Colonic mucosa (tissue), 4 donors: ENCODE results near the gene DCAF6. TPM values are rescaled to one million over a fixed set of nuclear protein-coding genes. Genes with fewer than 3 reads are reported as not detected.

Experiments
- DNase-seq: peaks from one replicate; pipeline ENCODE4 v3.0.0-alpha.2; 2020
- H3K27ac ChIP-seq: fragments of 200-600 bp; one replicate; pipeline ENCODE4 v1.8.0; 2021
- H3K27me3 ChIP-seq: fragments of 200-600 bp; one replicate; pipeline ENCODE4 v1.8.0; 2021
- H3K36me3 ChIP-seq: fragments of 200-600 bp; one replicate; pipeline ENCODE4 v1.8.0; 2021
- H3K4me1 ChIP-seq: fragments of 200-600 bp; one replicate; pipeline ENCODE4 v1.8.0; 2021; ENCODE audit warnings: mild to moderate bottlenecking
- H3K4me3 ChIP-seq: fragments of 200-600 bp; one replicate; pipeline ENCODE4 v1.8.0; 2021
- H3K9ac ChIP-seq, 2 donors: one replicate each; pipeline ENCODE4 v1.7.0; 2013; ENCODE audit warnings: control low read depth in 2 of 2, low read depth in 2 of 2, low read length in 2 of 2
- H3K9me3 ChIP-seq: fragments of 200-600 bp; one replicate; pipeline ENCODE4 v1.8.0; 2021
- intact Hi-C: fragments of 100-400 bp; cut with DNase I; formaldehyde crosslinking; loops from one replicate; pipeline ENCODE4 v1.14.1; 2022
- total RNA-seq, 2 donors: library from RNA; stranded (reverse); fragmentation: NEBNext Ultra II Directional in 1 of 2; extraction: Animal tissue kit (Norgen Biotek cat#: 25700) in 1 of 2; gene quantifications; one replicate each; pipeline ENCODE4 v1.2.1, GENCODE V29; 2021
- TF ChIP-seq, protein P1 (sequence below): fragments of 200-600 bp; IDR thresholded peaks from one replicate; pipeline ENCODE4 v1.8.0; 2022; ENCODE audit warnings: antibody characterized with exemption, mild to moderate bottlenecking
- donor health status: healthy.
- donor health status: DM: no; HTN: no; CAD: no.
- donor health status: DM: no; HTN: no; CAD: no.

DCAF6 gene
- total RNA-seq, 2 donors from 2014 or later, result 47.2 to 67.0 TPM

GRCh38 chr1:167933788-167934187 is 2.7 kb upstream of the DCAF6 start:
- peak overlapping the region; percentile 86 for H3K4me3 ChIP-seq

GRCh38 chr1:167934426-167935215 is 1.9 kb upstream of the DCAF6 start:
- no peaks in the 10 kb centered on the region for H3K27me3 ChIP-seq
- H3K36me3 ChIP-seq, result no peaks in the 10 kb centered on the region
- intact Hi-C loops, result loop anchor here (10.0 kb wide), 1 partner anchor 220 kb away; no protein-coding TSS in a partner anchor
- peak overlapping the region; percentile 70 to 93 for H3K9ac ChIP-seq
- peak overlapping the region; percentile 86 for H3K4me3 ChIP-seq
- H3K27ac ChIP-seq, result peak overlapping the region; percentile 98
- TF ChIP-seq, protein P1, sequence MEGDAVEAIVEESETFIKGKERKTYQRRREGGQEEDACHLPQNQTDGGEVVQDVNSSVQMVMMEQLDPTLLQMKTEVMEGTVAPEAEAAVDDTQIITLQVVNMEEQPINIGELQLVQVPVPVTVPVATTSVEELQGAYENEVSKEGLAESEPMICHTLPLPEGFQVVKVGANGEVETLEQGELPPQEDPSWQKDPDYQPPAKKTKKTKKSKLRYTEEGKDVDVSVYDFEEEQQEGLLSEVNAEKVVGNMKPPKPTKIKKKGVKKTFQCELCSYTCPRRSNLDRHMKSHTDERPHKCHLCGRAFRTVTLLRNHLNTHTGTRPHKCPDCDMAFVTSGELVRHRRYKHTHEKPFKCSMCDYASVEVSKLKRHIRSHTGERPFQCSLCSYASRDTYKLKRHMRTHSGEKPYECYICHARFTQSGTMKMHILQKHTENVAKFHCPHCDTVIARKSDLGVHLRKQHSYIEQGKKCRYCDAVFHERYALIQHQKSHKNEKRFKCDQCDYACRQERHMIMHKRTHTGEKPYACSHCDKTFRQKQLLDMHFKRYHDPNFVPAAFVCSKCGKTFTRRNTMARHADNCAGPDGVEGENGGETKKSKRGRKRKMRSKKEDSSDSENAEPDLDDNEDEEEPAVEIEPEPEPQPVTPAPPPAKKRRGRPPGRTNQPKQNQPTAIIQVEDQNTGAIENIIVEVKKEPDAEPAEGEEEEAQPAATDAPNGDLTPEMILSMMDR, result no peak
- no peaks in the 10 kb centered on the region for H3K4me1 ChIP-seq
- no peak for DNase-seq
- no peaks in the 10 kb centered on the region for H3K9me3 ChIP-seq

More at GRCh38 chr1:167933788-167934187, 2.7 kb upstream of the DCAF6 start:
- TF ChIP-seq, protein P1, result no peak
- Histone ChIP-seq H3K27ac (peak overlapping the region; percentile 98), H3K27me3 (no peaks in the 10 kb centered on the region), H3K9me3 (no peaks in the 10 kb centered on the region), H3K36me3 (no peaks in the 10 kb centered on the region), H3K4me1 (no peaks in the 10 kb centered on the region), H3K9ac (peak overlapping the region in 1 of 2 donors; percentile 93)
- no peak for DNase-seq
- intact Hi-C loops, result loop anchor here (10.0 kb wide), 1 partner anchor 219 kb away; no protein-coding TSS in a partner anchor

- H3K4me1 ChIP-seq, result no peaks in the 10 kb centered on the region
- H3K27ac ChIP-seq, result peak overlapping the region; percentile 98
- H3K27me3 ChIP-seq, result no peaks in the 10 kb centered on the region
- DNase-seq, result peak; percentile 68
- H3K36me3 ChIP-seq, result no peaks in the 10 kb centered on the region
- intact Hi-C loops, result loop anchor here (10.0 kb wide), 1 partner anchor 221 kb away; no protein-coding TSS in a partner anchor
- H3K4me3 ChIP-seq, result peak overlapping the region; percentile 86
- H3K9me3 ChIP-seq, result no peaks in the 10 kb centered on the region
- TF ChIP-seq, protein P1, result no peak
- peak overlapping the region; percentile 70 to 93 for H3K9ac ChIP-seq
Measured at GRCh38 chr1:167935216-167936067, 1.0 kb upstream of the DCAF6 start.

GRCh38 chr1:167936930-167937708 is 636 bp downstream of the DCAF6 start, which contains the start of gene MPC2:
TSS of gene MPC2 (minus strand) at chr1:167937072. CDS start at chr1:167935841, 1,231 bp downstream.
- Histone ChIP-seq H3K27me3 (no peaks in the 10 kb centered on the region), H3K27ac (peak within 1 kb of the TSS; percentile 98), H3K4me3 (peak within 1 kb of the TSS; percentile 86), H3K4me1 (no peaks in the 10 kb centered on the region), H3K9ac (peak within 1 kb of the TSS; percentile 92 to 93), H3K36me3 (no peaks in the 10 kb centered on the region), H3K9me3 (no peaks in the 10 kb centered on the region)
- peak; percentile 82 for DNase-seq
- intact Hi-C loops, result loop anchor here (10.0 kb wide), 1 partner anchor 222 kb away; no protein-coding TSS in a partner anchor
- TF ChIP-seq, protein P1, result no peak
